Measurements from ENCODE around the gene ELFN1.

Gene ELFN1

GRCh38 chr7:1729183-1729582, 59.1 kb downstream of the ELFN1 start:
- no peak for DNase-seq

GRCh38 chr7:1729773-1730172, 59.7 kb downstream of the ELFN1 start:
- DNase-seq: no peak

GRCh38 chr7:1732072-1732471, 62.0 kb downstream of the ELFN1 start:
- no peak for DNase-seq

GRCh38 chr7:1732645-1733044, 62.6 kb downstream of the ELFN1 start:
- DNase-seq: no peak

- no peak for DNase-seq
Measured at GRCh38 chr7:1733206-1733907, 63.3 kb downstream of the ELFN1 start.

- DNase-seq: no peak
Measured at GRCh38 chr7:1733908-1734730, 64.0 kb downstream of the ELFN1 start.

- no peak for DNase-seq
Measured at GRCh38 chr7:1735262-1735661, 65.2 kb downstream of the ELFN1 start.

- DNase-seq: no peak
Measured at GRCh38 chr7:1735806-1736483, 65.9 kb downstream of the ELFN1 start.

GRCh38 chr7:1736484-1736817, 66.4 kb downstream of the ELFN1 start:
- no peak for DNase-seq

GRCh38 chr7:1736830-1737229, 66.8 kb downstream of the ELFN1 start:
- no peak for DNase-seq

GRCh38 chr7:1737523-1737922, 67.4 kb downstream of the ELFN1 start:
- DNase-seq: no peak

GRCh38 chr7:1737956-1738355, 67.9 kb downstream of the ELFN1 start:
- DNase-seq: no peak

- no peak for DNase-seq
Measured at GRCh38 chr7:1738511-1738910, 68.4 kb downstream of the ELFN1 start.

GRCh38 chr7:1738956-1739355, 68.9 kb downstream of the ELFN1 start:
- no peak for DNase-seq

- no peak for DNase-seq
Measured at GRCh38 chr7:1739593-1739992, 69.5 kb downstream of the ELFN1 start.

GRCh38 chr7:1740214-1740613, 70.1 kb downstream of the ELFN1 start:
- DNase-seq: no peak

- no peak for DNase-seq
Measured at GRCh38 chr7:1741246-1741645, 71.2 kb downstream of the ELFN1 start.

GRCh38 chr7:1741751-1742554, 71.9 kb downstream of the ELFN1 start:
- no peak for DNase-seq

GRCh38 chr7:1742555-1743303, 72.7 kb downstream of the ELFN1 start:
- peak; percentile 79 for DNase-seq

- DNase-seq: no peak
Measured at GRCh38 chr7:1743481-1744230, 73.6 kb downstream of the ELFN1 start.

GRCh38 chr7:1744296-1745017, 74.4 kb downstream of the ELFN1 start:
- no peak for DNase-seq
